Right lobe of liver (tissue), 4 donors: ENCODE results near the gene DIAPH2.

Experiments
- CTCF ChIP-seq, 4 donors: fragments of 200-600 bp in 3 of 4; fragments of 450-650 bp in 1 of 4; IDR thresholded peaks; one replicate each; pipeline versions ENCODE4 v1.5.1 to v1.8.0; 2016 to 2022; ENCODE audit warnings: antibody characterized with exemption in 4 of 4, mild to moderate bottlenecking in 2 of 4
- POLR2A ChIP-seq: fragments of 450-650 bp; IDR thresholded peaks from one replicate; pipeline ENCODE4 v1.6.1; 2017; ENCODE audit warnings: antibody characterized with exemption, mild to moderate bottlenecking
- donor health status: DM: no; HTN: no; CAD: no.
- donor health status: DM: no; HTN: no; CAD: no.
- donor health status: DM: no; HTN: yes; CAD: no.

- no peak for TF ChIP-seq CTCF (IDR thresholded peaks at IDR 0.05)
- TF ChIP-seq POLR2A: no peak
These were observed 19.2 kb downstream of the DIAPH2 start for GRCh38 chrX:96703816-96704215.
